IMR-90 (cell line): ENCODE data around the gene TMEM43. TPM values are rescaled to one million over a fixed set of nuclear protein-coding genes. Genes with fewer than 3 reads are reported as not detected.
A peak's percentile ranks its signal among the peaks of the same experiment; 100 is the strongest.

Source experiments
- ATAC-seq: fragments of 200-7000 bp; cut with Tn5 transposase; 2 replicates; pipeline ENCODE4 v1.9.1; 2020; ENCODE audit warnings: low read depth, mild to moderate bottlenecking, moderate library complexity
- BruUV-seq: library from RNA; stranded (reverse); fragments of 400-500 nt; replicated peaks from 2 replicates; lab custom pipeline; 2021; lab: Mats Ljungman, UMichigan
- CTCF ChIA-PET: fragments of 300-600 bp; formaldehyde crosslinking; extraction: SDS; loops from one replicate; lab custom pipeline; 2021; ENCODE audit warnings: antibody characterized with exemption; lab: Yijun Ruan, JAX
- POLR2A ChIA-PET: fragments of 300-600 bp; sonication (Branson Sonifier 250); formaldehyde crosslinking; loops from one replicate; lab custom pipeline; 2022; ENCODE audit warnings: antibody characterized with exemption; ENCODE audit not compliant: unreplicated experiment; lab: Charles Lee
- DNase-seq: peaks from one replicate; pipeline ENCODE4 v3.0.0; 2013
- H2AFZ ChIP-seq: replicated peaks from 2 replicates; pipeline ENCODE3; 2013; ENCODE audit warnings: low read length, mild to moderate bottlenecking; ENCODE audit not compliant: poor library complexity
- H2AK5ac ChIP-seq: 2 replicates; pipeline ENCODE4 v1.6.1; 2013; ENCODE audit warnings: low read depth, low read length, inconsistent platforms
- H2AK9ac ChIP-seq: replicated peaks from 2 replicates; pipeline ENCODE3; 2013; ENCODE audit warnings: mild to moderate bottlenecking, low read depth, low read length, moderate library complexity; ENCODE audit not compliant: poor library complexity
- H2BK120ac ChIP-seq: 2 replicates; pipeline ENCODE4 v1.6.1; 2013; ENCODE audit warnings: low read depth, low read length, inconsistent platforms
- H2BK15ac ChIP-seq: 3 replicates; pipeline ENCODE4 v1.6.1; 2013; ENCODE audit warnings: low read depth, low read length, inconsistent platforms
- H2BK20ac ChIP-seq: 2 replicates; pipeline ENCODE4 v1.6.1; 2013; ENCODE audit warnings: low read depth, mild to moderate bottlenecking, inconsistent platforms, low read length, moderate library complexity
- H2BK5ac ChIP-seq: 2 replicates; pipeline ENCODE4 v1.6.1; 2013; ENCODE audit warnings: mild to moderate bottlenecking, low read depth, low read length, inconsistent platforms; ENCODE audit not compliant: poor library complexity, severe bottlenecking
- H3K14ac ChIP-seq: replicated peaks from 2 replicates; pipeline ENCODE4 v1.6.1; 2013; ENCODE audit warnings: low read depth, low read length, inconsistent platforms
- H3K18ac ChIP-seq: 2 replicates; pipeline ENCODE4 v1.6.1; 2013; ENCODE audit warnings: low read depth, low read length, control low read depth
- H3K23ac ChIP-seq: 2 replicates; pipeline ENCODE4 v1.6.1; 2013; ENCODE audit warnings: low read depth, low read length, inconsistent platforms
- H3K27ac ChIP-seq: 2 replicates; pipeline ENCODE4 v1.5.1; 2013; ENCODE audit warnings: mild to moderate bottlenecking, control low read depth, low read length; ENCODE audit not compliant: insufficient read depth
- H3K27me3 ChIP-seq: 2 replicates; pipeline ENCODE4 v1.6.1; 2013; ENCODE audit warnings: low read length; ENCODE audit not compliant: control insufficient read depth, insufficient read depth
- H3K36me3 ChIP-seq: 2 replicates; pipeline ENCODE4 v1.6.1; 2013; ENCODE audit warnings: low read length, mixed read lengths; ENCODE audit not compliant: control insufficient read depth, insufficient read depth
- H3K4ac ChIP-seq: 2 replicates; pipeline ENCODE4 v1.6.1; 2013; ENCODE audit warnings: low read depth, low read length, inconsistent platforms
- H3K4me1 ChIP-seq: 2 replicates; pipeline ENCODE4 v1.6.1; 2013; ENCODE audit warnings: low read length, mixed read lengths; ENCODE audit not compliant: control insufficient read depth, insufficient read depth
- H3K4me2 ChIP-seq: 2 replicates; pipeline ENCODE4 v1.6.1; 2013; ENCODE audit warnings: low read depth, mild to moderate bottlenecking, control low read depth, low read length, moderate library complexity
- H3K4me3 ChIP-seq: 2 replicates; pipeline ENCODE4 v1.5.1; 2013; ENCODE audit warnings: low read depth, mild to moderate bottlenecking, control low read depth, low read length, moderate library complexity; ENCODE audit not compliant: insufficient read depth
- H3K56ac ChIP-seq: 2 replicates; pipeline ENCODE4 v1.6.1; 2013; ENCODE audit warnings: low read length, inconsistent platforms; ENCODE audit not compliant: insufficient read depth; ENCODE audit errors: extremely low read depth
- H3K79me1 ChIP-seq, 2 experiments: 2 replicates each; pipeline ENCODE4 v1.6.1; 2013; ENCODE audit warnings: low read length in 2 of 2, inconsistent platforms in 1 of 2, low read depth in 1 of 2
- H3K9ac ChIP-seq: 2 replicates; pipeline ENCODE4 v1.6.1; 2013; ENCODE audit warnings: low read depth, low read length, control low read depth
- H3K9me1 ChIP-seq: 2 replicates; pipeline ENCODE4 v1.6.1; 2013; ENCODE audit warnings: low read length, inconsistent platforms; ENCODE audit not compliant: insufficient read depth
- H3K9me3 ChIP-seq: 2 replicates; pipeline ENCODE4 v1.6.1; 2013; ENCODE audit warnings: low read length; ENCODE audit not compliant: control insufficient read depth, insufficient read depth
- H4K20me1 ChIP-seq: 2 replicates; pipeline ENCODE4 v1.6.1; 2013; ENCODE audit warnings: low read length, inconsistent platforms; ENCODE audit not compliant: insufficient read depth
- H4K5ac ChIP-seq: 2 replicates; pipeline ENCODE4 v1.6.1; 2013; ENCODE audit warnings: mild to moderate bottlenecking, low read depth, low read length, control low read depth
- H4K8ac ChIP-seq, 2 experiments: 2 replicates each; pipeline ENCODE4 v1.6.1; 2013; ENCODE audit warnings: low read depth in 2 of 2, low read length in 2 of 2, control low read depth in 1 of 2, inconsistent platforms in 1 of 2
- H4K91ac ChIP-seq: 2 replicates; pipeline ENCODE4 v1.6.1; 2013; ENCODE audit warnings: low read depth, low read length, inconsistent platforms; ENCODE audit not compliant: insufficient read depth
- BHLHE40 ChIP-seq: fragments of 150-350 bp; IDR thresholded peaks from 2 replicates; pipeline ENCODE4 v1.6.1; 2016; ENCODE audit warnings: mild to moderate bottlenecking, low read depth, low read length
- CEBPB ChIP-seq: IDR thresholded peaks from 2 replicates; pipeline ENCODE4 v1.6.1; 2012; ENCODE audit warnings: low read depth, low read length, improper control_type of control experiment
- CHD1 ChIP-seq: IDR thresholded peaks from 2 replicates; pipeline ENCODE4 v1.6.1; 2012; ENCODE audit warnings: low read depth, low read length, improper control_type of control experiment
- CTCF ChIP-seq: conservative IDR thresholded peaks from 2 replicates; pipeline ENCODE4 v1.5.1; 2012; ENCODE audit warnings: mild to moderate bottlenecking, low read depth, low read length, improper control_type of control experiment
- ELK1 ChIP-seq: fragments of 150-350 bp; IDR thresholded peaks from 2 replicates; pipeline ENCODE4 v1.6.1; 2016; ENCODE audit warnings: low read depth, mild to moderate bottlenecking, low read length, moderate library complexity, borderline replicate concordance
- FOS ChIP-seq: fragments of 150-350 bp; IDR thresholded peaks from 2 replicates; pipeline ENCODE4 v1.6.1; 2016; ENCODE audit warnings: low read depth, low read length
- MAFK ChIP-seq: IDR thresholded peaks from 2 replicates; pipeline ENCODE4 v1.6.1; 2012; ENCODE audit warnings: low read depth, low read length, improper control_type of control experiment
- MAZ ChIP-seq: IDR thresholded peaks from 2 replicates; pipeline ENCODE4 v1.6.1; 2012; ENCODE audit warnings: low read depth, mild to moderate bottlenecking, low read length, improper control_type of control experiment, moderate library complexity, borderline replicate concordance
- MXI1 ChIP-seq: IDR thresholded peaks from 2 replicates; pipeline ENCODE4 v1.6.1; 2012; ENCODE audit warnings: low read depth, mild to moderate bottlenecking, low read length, moderate library complexity, borderline replicate concordance
- NFE2L2 ChIP-seq: fragments of 150-350 bp; IDR thresholded peaks from 2 replicates; pipeline ENCODE4 v1.6.1; 2016; ENCODE audit warnings: low read depth, mild to moderate bottlenecking, low read length
- POLR2A ChIP-seq: IDR thresholded peaks from 2 replicates; pipeline ENCODE4 v1.6.1; 2012; ENCODE audit warnings: mild to moderate bottlenecking, low read depth, low read length
- RAD21 ChIP-seq: IDR thresholded peaks from 2 replicates; pipeline ENCODE4 v1.6.1; 2012; ENCODE audit warnings: low read length, improper control_type of control experiment
- RCOR1 ChIP-seq: IDR thresholded peaks from 2 replicates; pipeline ENCODE4 v1.6.1; 2012; ENCODE audit warnings: mild to moderate bottlenecking, low read length, improper control_type of control experiment; ENCODE audit not compliant: insufficient replicate concordance
- RFX5 ChIP-seq: IDR thresholded peaks from 2 replicates; pipeline ENCODE4 v1.8.0; 2012; ENCODE audit warnings: low read depth, mild to moderate bottlenecking, low read length, moderate library complexity
- SMC3 ChIP-seq: fragments of 150-350 bp; IDR thresholded peaks from 2 replicates; pipeline ENCODE4 v1.6.1; 2016; ENCODE audit warnings: low read depth, mild to moderate bottlenecking, antibody characterized with exemption, low read length, moderate library complexity
- WGBS, 2 experiments: methylation state at CpG; one replicate each; pipeline versions ENCODE4 v1.1.5 to v1.1.7; 2013; ENCODE audit warnings: missing lambda C conversion rate in 2 of 2; ENCODE audit not compliant: insufficient read length in 1 of 2; ENCODE audit errors: extremely low coverage in 2 of 2; 5-methylcytosine and 5-hydroxymethylcytosine counted together
- dilution Hi-C: fragments of 300-500 bp; cut with HindIII; formaldehyde crosslinking; loops from one replicate; pipeline ENCODE4 v1.14.3; 2018; ENCODE audit warnings: low sequenced_read_pairs; ENCODE audit not compliant: unreplicated experiment
- in situ Hi-C: fragments of 300-500 bp; cut with MboI; formaldehyde crosslinking; loops from 3 replicates; pipeline ENCODE4 v1.14.3; 2019; ENCODE audit warnings: low sequenced_read_pairs, inconsistent platforms, mixed read lengths
- intact Hi-C: fragments of 100-400 bp; cut with micrococcal nuclease; formaldehyde crosslinking; loops from 2 replicates; pipeline ENCODE4 v1.10.0; 2022
- polyA plus RNA-seq, 3 experiments: library from polyadenylated mRNA; depleted of rRNA; stranded (reverse); fragments of >200 nt; gene quantifications; 2 replicates each; pipeline ENCODE4 v1.2.3, GENCODE V29; 2012; ENCODE audit warnings: low replicate concordance in 1 of 3
- total RNA-seq: library from RNA; depleted of rRNA; stranded (reverse); fragments of >200 nt; gene quantifications from 2 replicates; pipeline ENCODE4 v1.2.3, GENCODE V29; 2012
- TF ChIP-seq, protein P1 (sequence below): fragments of 150-350 bp; IDR thresholded peaks from 2 replicates; pipeline ENCODE4 v1.6.1; 2017; ENCODE audit warnings: mild to moderate bottlenecking, antibody characterized with exemption, low read length, low read depth

Gene TMEM43
- total and polyA plus RNA-seq, 2 of the 4 experiments (the other 2 are of a cell fraction), result 109 to 114 TPM

- no peak overlapping the region for H2AK5ac ChIP-seq
- H2BK5ac ChIP-seq, result no peak overlapping the region
- CTCF ChIA-PET, result no interaction called here
- no peak overlapping the region for H3K23ac ChIP-seq
- H3K79me1 ChIP-seq, result peaks cover 28 to 36% of the 10 kb centered on the region in 2 experiments
- BruUV-seq, result no TSS peak
- no peak overlapping the region for H3K4me2 ChIP-seq
- H4K8ac ChIP-seq, result no peak overlapping the region
- H3K4ac ChIP-seq, result no peak overlapping the region
- dilution Hi-C loops, result no loop called here
- peaks cover 10% of the 10 kb centered on the region for H3K4me1 ChIP-seq
- intact Hi-C loops, result loop anchor here (5.0 kb wide), 1 partner anchor 462 kb away; no protein-coding TSS in a partner anchor
- no peaks in the 10 kb centered on the region for H3K27me3 ChIP-seq
- no peak overlapping the region for H3K56ac ChIP-seq
- peaks cover 9% of the 10 kb centered on the region for H3K36me3 ChIP-seq
- TF ChIP-seq ELK1 (no peak), SMC3 (no peak), MXI1 (no peak), MAZ (no peak), RCOR1 (no peak), CTCF (no peak), RFX5 (no peak), CEBPB (no peak), MAFK (no peak), FOS (no peak), BHLHE40 (no peak), NFE2L2 (no peak), CHD1 (no peak), POLR2A (no peak), RAD21 (no peak)
- TF ChIP-seq, protein P1, sequence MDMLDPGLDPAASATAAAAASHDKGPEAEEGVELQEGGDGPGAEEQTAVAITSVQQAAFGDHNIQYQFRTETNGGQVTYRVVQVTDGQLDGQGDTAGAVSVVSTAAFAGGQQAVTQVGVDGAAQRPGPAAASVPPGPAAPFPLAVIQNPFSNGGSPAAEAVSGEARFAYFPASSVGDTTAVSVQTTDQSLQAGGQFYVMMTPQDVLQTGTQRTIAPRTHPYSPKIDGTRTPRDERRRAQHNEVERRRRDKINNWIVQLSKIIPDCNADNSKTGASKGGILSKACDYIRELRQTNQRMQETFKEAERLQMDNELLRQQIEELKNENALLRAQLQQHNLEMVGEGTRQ, result no peak
- H4K91ac ChIP-seq, result no peak overlapping the region
- H2AK9ac ChIP-seq, result no peak overlapping the region
- no peak overlapping the region for H2BK120ac ChIP-seq
- no peak overlapping the region for H3K14ac ChIP-seq
- no peaks in the 10 kb centered on the region for H4K20me1 ChIP-seq
- POLR2A ChIA-PET, result interaction anchor here (0.7 kb wide), 1 partner anchor 260 kb away, joined by 3 read pairs; no protein-coding TSS in a partner anchor
- H4K5ac ChIP-seq, result no peak overlapping the region
- no CpG with 5 or more reads among the region's 2 CpGs for WGBS, 2 experiments
- H3K9ac ChIP-seq, result no peak overlapping the region
- H2BK15ac ChIP-seq, result no peak overlapping the region
- no peak overlapping the region for H3K4me3 ChIP-seq
- H3K18ac ChIP-seq, result no peak overlapping the region
- no peaks in the 10 kb centered on the region for H3K9me3 ChIP-seq
- in situ Hi-C loops, result loop anchor here (25.0 kb wide), 2 partner anchors 232 to 632 kb away; partner anchors contain the start of genes HDAC11 and WNT7A
- H2BK20ac ChIP-seq, result no peak overlapping the region
- no peak overlapping the region for H2AFZ ChIP-seq
- peak overlapping the region; percentile 20; the same call in 1 of the 2 replicates for H3K27ac ChIP-seq
- H3K9me1 ChIP-seq, result peaks cover 12% of the 10 kb centered on the region; the same call in 1 of the 2 replicates
- DNase-seq (no peak), ATAC-seq (no peak)
Measured at GRCh38 chr3:14119651-14120050, 5.2 kb upstream of the TMEM43 start.
